ENCODE data around the gene LPA.
"Not testable (repeated sequence)": the region's sequence is repeated elsewhere in the genome, so short reads cannot be mapped to it uniquely, and the experiment has no call there.

Gene LPA, protein sequence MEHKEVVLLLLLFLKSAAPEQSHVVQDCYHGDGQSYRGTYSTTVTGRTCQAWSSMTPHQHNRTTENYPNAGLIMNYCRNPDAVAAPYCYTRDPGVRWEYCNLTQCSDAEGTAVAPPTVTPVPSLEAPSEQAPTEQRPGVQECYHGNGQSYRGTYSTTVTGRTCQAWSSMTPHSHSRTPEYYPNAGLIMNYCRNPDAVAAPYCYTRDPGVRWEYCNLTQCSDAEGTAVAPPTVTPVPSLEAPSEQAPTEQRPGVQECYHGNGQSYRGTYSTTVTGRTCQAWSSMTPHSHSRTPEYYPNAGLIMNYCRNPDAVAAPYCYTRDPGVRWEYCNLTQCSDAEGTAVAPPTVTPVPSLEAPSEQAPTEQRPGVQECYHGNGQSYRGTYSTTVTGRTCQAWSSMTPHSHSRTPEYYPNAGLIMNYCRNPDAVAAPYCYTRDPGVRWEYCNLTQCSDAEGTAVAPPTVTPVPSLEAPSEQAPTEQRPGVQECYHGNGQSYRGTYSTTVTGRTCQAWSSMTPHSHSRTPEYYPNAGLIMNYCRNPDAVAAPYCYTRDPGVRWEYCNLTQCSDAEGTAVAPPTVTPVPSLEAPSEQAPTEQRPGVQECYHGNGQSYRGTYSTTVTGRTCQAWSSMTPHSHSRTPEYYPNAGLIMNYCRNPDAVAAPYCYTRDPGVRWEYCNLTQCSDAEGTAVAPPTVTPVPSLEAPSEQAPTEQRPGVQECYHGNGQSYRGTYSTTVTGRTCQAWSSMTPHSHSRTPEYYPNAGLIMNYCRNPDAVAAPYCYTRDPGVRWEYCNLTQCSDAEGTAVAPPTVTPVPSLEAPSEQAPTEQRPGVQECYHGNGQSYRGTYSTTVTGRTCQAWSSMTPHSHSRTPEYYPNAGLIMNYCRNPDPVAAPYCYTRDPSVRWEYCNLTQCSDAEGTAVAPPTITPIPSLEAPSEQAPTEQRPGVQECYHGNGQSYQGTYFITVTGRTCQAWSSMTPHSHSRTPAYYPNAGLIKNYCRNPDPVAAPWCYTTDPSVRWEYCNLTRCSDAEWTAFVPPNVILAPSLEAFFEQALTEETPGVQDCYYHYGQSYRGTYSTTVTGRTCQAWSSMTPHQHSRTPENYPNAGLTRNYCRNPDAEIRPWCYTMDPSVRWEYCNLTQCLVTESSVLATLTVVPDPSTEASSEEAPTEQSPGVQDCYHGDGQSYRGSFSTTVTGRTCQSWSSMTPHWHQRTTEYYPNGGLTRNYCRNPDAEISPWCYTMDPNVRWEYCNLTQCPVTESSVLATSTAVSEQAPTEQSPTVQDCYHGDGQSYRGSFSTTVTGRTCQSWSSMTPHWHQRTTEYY (N-terminal part only)

DNA sequence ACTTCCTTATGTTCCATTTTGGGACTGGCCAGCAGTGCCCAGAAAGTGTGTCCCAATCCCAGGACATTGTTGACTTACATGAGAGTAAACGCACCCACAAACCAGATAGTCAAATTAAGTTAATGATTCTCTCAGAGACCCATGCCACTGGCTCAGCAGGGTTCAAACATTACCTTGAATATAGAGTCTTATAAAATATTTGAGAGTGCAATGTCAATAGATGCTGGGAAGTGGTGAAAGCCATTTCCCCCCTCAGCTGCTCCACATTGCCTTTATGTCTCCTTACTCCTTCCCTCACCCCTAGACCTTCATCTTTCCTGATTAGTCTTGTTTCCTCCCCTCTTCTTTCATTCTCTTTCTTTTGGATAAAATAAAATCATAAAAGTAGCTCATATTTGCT lies at the start of gene LPA:
Gene LPA, minus strand, starts transcription at position 78 of the 400 bp plus-strand sequence. Its CDS starts 61 bp downstream, at position 17.
- not testable (repeated sequence) for DNase-seq (ENCODE audit: low spot score)

DNA sequence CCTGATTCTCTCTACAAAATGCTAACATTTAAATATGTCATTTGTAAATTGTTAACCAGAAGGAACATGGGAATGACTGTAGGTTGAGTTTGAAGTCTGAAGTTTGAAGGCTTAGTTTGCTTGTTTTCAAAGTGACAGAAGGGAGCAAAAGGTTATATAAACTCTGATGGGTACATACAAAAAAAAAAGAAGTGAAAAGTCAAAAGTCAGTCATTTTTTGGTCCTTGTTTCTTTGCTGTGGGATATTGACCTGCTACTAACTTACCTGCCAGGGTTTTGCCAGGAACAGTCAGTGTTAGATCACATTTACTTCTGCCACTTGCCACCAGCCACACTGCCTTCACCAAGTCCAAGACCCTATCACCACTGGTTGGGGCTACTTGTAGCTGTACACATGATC lies 44.9 kb upstream of the LPA start:
- not testable (repeated sequence) for DNase-seq (ENCODE audit: low spot score)

DNA sequence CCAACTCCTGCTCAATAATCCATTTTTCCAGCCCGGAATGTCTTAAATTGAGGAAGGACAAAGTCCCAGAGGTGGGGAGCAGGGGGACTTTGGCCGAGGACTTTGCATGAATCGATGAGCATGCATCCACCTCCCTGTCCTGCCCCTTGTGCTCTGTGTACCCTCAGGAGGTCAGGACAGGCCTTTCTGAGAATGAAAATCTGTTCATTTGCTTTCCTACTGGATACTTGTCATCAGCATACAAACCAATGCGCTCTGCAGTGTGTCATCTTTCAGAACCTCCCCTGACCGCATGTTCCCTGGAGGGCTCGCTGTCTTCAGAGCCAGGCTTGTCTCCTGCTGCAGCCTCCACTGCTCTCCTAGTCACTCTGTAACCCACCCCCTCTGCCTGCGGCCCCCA lies 40.6 kb upstream of the LPA start:
- not testable (repeated sequence) for DNase-seq (ENCODE audit: low spot score)

DNA sequence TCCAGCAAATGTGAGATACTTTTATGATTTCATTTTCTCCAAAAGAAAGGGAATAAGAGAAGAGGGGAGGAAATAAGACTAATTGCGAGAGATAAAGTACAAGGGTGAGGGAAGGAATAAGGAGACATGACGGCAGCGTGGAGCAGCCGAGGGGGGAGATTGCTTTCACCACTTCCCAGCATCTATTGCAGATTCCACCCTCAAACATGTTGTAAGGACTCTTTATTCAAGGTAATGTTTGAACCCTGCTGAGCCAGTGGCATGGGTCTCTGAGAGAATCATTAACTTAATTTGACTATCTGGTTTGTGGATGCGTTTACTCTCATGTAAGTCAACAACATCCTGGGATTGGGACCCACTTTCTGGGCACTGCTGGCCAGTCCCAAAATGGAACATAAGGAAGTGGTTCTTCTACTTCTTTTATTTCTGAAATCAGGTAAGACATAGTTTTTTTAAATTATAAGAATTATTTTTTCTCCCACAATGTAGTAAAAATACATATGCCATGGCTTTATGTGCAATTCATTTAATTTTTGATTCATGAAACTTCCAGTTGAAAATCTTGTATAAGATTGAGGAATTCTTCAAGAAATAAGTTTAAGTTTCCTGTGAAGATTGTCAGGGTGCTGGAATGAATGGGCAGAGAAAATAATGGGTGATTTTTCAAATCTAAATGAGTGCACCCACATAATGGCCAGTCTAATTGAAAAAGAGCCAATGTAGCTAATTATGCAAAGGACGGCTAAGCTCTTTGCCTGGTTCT lies 38.0 kb upstream of the LPA start, which contains the start of gene PLG:
Gene PLG, plus strand, starts transcription at position 327 of the 763 bp plus-strand sequence. Its CDS starts 61 bp downstream, at position 388.
- DNase-seq (ENCODE audit: low spot score): not testable (repeated sequence)

DNA sequence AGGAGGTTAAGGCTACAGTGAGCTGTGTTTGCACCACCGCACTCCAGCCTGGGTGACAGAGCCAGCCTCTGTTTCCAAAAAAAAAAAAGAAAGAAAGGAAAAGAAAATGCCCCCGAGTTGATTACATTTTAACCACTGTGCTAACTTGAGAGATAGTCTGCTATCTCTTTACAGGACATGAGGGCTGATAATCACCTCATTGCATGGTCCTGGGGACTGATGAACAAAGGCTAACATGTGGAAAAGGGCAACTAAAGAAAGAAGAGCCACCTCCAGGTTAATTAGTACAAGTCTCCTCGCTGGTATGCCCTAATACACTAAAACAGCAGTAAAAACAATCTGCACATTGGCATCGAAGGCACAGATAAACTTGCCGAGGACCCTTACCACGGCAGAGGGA lies 33.8 kb upstream of the LPA start:
- no peak for DNase-seq (ENCODE audit: low spot score)

DNA sequence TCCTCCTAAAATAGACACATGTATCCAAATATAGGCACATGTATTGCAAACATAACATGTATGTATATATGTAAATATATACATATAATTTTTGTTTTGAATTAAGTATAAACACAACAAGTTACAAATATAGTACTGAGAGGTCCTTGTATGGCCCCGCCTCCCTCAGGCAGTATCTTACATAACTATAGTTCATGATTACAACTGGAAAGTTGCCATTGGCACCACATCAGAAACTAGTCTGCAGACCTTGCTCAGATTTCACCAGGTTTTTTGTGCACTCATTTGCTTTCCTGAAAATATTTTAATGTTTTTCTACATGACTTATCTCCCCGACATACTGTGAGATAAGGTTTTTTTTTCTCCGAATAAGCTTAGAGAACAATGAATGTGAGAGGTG lies 32.8 kb upstream of the LPA start:
- DNase-seq (ENCODE audit: low spot score): not testable (repeated sequence)

DNA sequence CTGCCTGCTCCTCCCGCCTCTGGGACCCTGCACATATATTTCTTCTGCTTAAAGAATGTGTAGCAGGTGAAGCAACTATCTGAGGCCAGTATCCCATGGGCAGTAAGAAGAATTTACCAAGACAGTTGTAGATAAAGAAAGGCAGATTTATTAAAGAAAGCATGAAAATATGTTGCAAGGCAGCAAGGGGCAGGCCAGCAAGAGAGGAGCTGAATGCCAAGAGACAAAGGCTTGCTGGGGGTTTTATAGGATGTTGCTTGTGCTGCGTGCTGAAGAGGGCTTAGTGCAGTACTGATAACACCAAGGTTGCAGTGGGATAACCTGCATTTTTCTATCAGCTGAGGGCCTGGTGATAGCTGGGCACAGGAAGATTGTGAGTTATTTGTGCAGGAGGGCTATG lies 31.5 kb upstream of the LPA start:
- not testable (repeated sequence) for DNase-seq (ENCODE audit: low spot score)

DNA sequence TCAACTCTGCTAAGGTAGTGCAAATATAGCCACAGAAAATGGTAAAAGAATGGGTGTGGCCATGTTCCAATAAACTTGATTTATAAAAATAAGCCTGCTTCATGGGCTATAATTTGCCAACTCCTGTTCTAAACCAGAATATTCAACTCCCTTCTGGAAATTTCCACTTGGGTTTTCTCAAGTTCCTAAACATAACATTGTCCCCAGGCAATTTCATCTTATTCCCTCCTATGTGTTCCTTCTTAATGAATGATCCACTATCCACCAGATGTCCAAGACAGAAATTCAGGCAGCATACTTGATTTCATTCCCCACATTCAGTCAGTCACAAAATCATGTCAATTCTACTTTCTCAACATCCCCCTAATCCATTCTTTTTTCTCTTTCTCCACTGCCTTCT lies 30.9 kb upstream of the LPA start:
- DNase-seq (ENCODE audit: low spot score): not testable (repeated sequence)

DNA sequence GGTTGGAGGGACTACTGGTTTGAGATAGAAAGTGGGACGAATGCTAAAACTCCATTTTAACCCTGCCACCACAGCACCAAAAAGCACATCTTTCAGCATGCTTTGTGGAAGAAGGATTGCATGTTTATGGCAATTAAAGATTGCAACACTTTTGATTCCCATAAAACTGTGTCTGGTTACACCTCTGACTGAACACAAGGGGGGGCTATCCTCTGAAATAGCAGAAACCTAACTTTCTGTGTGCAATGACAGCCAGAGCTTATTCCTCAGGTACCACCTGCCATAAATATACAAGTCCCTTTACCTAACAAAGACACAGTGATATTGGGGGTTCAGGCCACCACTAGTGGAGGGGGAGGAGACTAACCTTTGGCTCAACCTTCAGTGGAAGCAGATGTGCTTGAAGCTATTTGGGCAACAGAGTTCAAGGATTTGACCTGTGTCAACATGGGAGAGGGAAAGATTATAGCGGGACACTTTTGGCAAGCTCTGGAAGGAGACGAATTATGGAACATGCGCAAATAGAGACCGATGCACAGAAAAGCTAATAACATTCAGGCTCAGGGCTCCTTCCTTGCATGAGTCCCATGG lies 28.4 kb upstream of the LPA start:
- DNase-seq (ENCODE audit: low spot score): no peak

DNA sequence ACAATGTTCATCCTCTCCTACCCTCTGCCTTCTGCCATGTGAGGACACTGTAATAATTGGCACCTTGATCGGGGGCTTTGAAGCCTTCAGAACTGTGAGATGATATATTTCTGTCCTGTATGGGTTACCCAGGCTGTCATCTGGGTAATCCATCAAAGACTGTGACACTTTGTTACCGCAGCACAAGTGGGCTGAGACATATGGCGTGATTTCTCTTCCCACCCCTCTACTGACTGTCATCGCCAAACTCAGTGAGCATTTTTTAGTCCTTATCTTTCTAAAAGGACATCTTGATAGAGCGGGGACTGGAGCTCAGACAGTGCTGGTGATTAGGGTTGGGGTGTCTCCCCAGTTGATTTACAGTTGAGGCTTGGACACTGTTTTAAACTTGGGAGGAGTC lies 27.5 kb upstream of the LPA start:
- DNase-seq (ENCODE audit: low spot score): no peak

DNA sequence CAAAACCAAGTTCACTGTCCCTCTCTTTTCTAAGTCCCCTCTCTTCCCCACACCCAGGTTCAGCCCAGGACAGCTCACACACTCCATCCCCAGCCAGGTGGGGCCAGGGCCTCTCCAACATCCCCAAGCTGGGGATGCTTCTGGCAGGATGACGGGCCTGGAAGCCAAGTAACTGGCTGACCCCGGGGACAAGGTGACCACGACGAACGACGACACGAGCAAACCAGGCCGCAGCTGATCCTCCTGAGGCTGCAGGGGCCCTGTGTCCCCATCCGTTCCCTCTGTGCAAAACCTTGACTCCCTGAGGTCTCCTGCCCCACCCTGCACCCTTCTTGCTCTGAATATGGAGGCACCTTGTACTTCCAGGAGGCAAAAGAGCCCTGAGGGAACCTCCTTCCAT lies 26.4 kb upstream of the LPA start:
- no peak for DNase-seq (ENCODE audit: low spot score)

DNA sequence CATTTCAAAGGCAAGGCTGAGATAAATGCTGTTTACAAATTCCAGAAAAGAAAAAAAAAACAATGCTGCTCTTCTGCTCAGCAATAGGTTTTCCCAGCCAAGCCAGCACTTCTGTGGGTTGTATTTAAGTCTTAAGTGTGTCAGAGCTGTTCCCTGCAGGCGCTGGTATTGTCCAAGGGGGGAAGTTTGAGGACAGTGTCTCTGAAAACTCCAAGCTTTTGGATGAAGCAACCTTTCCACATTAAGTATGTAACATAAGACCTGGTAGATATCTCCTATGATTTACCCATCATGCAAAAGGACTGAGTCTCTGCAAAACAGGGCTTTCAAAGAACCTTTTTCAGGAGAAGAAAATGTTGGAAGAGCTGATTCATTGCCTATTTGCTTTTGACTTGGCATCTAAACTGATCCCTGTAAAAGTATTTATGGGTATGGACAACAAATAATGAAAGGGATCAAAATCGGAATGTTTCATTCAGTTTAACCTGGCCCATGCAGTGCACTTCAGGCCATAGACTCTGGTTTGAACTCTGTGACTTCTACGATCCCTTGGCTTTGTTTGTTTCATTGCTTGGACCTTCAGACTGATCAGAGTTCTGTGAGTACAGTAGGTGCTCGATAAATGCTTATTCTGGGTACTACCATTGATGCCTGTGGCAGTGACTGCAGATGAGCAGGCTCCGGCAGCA lies 21.8 kb upstream of the LPA start:
- DNase-seq (ENCODE audit: low spot score): no peak

DNA sequence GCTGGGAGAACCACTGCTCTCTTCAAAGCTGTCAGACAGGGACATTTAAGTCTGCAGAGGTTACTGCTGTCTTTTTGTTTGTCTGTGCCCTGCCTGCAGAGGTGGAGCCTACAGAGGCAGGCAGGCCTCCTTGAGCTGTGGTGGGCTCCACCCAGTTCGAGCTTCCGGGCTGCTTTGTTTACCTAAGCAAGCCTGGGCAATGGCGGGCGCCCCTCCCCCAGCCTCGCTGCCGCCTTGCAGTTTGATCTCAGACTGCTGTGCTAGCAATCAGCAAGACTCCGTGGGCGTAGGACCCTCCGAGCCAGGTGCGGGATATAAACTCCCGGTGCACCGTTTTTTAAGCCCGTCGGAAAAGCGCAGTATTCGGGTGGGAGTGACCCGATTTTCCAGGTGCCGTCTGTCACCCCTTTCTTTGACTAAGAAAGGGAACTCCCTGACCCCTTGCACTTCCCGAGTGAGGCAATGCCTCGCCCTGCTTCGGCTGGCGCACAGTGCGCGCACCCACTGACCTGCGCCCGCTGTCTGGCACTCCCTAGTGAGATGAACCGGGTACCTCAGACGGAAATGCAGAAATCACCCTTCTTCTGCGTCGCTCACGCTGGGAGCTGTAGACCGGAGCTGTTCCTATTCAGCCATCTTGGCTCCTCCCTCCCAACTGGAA lies 21.2 kb upstream of the LPA start:
- DNase-seq (ENCODE audit: low spot score): not testable (repeated sequence)

DNA sequence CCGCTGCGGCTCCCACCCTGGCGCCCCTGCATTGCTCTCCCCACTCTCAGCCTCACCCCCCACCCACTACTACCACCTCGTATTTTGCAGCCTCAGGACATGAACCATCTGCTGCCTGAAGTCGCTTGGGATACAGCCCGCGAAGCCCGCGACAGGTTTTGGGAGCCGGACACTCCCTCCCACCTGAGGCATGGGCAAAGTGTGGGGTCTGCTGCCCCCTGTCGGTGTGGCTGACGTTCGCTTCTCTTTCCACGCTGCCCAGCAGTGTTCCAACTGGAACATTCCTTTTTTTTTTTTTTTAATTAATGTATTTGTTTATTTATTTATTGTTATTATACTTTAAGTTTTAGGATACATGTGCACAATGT lies 15.3 kb upstream of the LPA start:
- DNase-seq (ENCODE audit: low spot score): no peak

DNA sequence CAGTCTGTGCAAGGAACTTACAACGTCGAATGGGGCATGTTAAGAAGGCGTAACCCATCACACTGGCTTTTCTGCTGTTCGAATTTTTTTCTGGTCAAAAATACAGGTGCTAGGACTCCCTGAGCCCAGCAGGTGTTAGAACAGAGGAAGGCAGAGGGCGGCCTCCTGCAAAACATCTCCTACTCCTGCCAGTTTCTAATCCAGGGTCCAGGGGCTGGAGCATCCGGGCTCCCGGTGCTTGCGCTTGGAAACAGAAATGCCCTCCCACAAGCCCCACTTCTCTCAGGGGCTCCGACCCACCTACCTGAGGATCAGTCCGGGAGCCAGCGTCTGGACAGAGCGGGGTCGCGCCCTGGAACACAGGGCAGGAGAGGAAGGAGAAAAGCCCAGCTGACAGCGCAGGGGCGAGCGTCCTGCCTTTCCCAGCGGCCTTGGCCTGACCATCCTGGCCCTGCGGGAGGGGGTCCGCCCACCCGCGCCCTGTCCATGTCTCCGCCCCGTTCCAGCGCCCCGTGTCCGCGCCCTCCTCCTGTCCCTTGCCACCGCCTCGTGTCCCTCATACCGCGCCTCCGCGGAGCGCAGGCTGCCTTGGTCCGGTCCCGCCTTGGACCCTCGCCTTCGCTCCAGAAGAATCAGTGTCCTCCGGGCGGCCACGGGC lies 14.8 kb upstream of the LPA start:
- no peak for DNase-seq (ENCODE audit: low spot score)

DNA sequence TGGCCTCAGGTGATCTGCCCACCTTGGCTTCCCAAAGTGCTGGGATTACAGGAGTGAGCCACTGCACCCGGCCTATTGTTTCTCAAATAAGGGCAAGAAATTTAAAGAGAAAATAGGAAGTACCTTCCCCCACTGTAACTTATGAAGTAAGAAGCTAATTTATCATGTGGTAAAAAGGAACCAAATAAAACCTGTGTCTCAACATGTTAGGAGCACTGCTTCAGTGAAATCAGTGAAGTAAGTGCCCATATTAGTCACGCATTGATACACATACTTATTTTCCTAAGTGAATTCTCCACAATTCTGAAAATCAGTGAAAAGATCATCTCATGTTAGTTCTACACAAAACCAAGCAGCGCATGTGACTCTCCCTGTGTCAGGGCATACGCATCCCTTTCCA lies 14.2 kb upstream of the LPA start:
- no peak for DNase-seq (ENCODE audit: low spot score)

DNA sequence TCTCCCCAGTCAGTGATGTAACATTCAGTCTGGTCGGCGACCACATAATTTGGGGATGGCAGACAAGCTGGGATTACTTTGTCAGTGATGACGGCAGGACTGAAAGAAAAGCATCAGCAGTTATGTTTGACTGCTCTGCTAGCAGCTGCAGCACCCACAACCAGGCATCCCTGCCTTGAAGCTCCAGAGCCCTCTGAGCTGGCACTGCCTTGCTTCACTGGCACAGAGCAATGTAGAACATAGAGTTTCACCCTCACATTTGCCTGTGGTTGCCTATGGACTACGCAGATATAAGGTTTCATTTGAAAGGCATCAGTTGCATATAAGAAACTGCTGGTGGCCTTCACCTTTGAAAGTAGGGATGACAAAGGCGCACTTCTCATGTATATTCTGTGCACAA lies 12.3 kb upstream of the LPA start:
- not testable (repeated sequence) for DNase-seq (ENCODE audit: low spot score)

DNA sequence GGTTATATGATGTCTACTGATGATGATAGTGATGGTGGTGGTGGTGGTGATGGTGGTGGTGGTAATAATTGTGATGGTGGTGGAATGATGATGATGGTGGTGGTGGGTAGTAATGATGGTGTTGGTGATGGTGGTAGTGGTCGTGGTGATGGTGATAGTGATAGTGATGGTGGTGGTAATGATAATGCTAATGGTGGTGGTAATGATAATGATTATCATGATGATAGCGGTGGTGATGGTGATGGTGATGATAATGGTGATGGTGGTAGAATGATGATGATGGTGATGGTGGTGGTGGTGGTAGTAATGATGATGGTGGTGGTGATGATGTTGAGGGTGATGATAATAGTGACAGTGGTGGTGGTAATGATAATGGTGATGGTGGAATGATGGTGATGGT lies 4.5 kb upstream of the LPA start:
- no peak for DNase-seq (ENCODE audit: low spot score)
